Fibroblast of mammary gland (primary cell): ENCODE measurements around the gene MFAP3L.

Source experiments
- DNase-seq: peaks from one replicate; pipeline ENCODE4 v3.0.0-alpha.2; 2010; ENCODE audit warnings: low read depth
- H3K4me3 ChIP-seq: 2 replicates; pipeline ENCODE4 v1.5.1; 2011; ENCODE audit warnings: low read depth, mild to moderate bottlenecking, low read length, moderate library complexity; ENCODE audit not compliant: control insufficient read depth
- CTCF ChIP-seq: conservative IDR thresholded peaks from 2 replicates; pipeline ENCODE4 v1.5.1; 2011; ENCODE audit warnings: low read depth, low read length, inconsistent platforms; ENCODE audit not compliant: control insufficient read depth, insufficient read depth

MFAP3L gene

DNA sequence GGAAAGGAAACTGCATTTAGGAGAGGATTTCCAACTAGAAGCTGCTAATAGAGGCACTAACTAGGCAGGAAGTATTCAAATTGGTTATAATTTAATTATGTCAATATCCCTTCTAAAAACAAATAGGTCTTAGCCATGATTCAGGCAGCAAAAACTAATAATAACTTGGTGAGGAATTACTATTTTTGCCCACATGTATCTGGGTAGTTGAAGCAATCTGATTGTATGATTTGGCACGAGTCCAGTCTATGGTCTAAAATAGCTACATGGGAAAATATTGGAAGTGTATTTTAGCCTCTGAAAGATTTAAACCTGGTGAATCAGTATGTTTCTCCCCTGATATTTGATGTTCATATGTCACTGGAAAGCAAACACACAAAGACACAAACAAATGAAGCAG, 62.2 kb downstream of the MFAP3L start:
- H3K4me3 ChIP-seq, result no peak overlapping the region
- no peak for DNase-seq
- TF ChIP-seq CTCF, result no peak

DNA sequence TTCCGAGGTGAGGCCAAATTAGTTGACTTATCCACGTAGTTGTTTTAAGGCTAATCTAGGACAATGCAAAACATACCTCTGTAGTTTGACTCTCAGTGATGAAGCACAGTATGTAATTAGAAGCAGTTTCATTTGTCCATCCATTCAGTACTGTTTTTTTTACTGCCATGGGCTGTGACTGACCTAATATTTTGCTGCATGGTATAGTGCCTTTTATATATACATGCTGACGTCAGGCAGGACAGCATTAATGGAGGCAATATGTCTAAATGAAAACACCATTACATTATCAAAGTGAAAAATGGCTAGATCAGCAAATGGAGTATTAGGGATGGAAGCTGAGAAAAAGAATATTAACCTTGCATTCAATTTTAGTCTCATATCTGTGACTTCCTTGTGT, 66.9 kb downstream of the MFAP3L start:
- no peak overlapping the region for H3K4me3 ChIP-seq
- no peak for TF ChIP-seq CTCF
- DNase-seq, result no peak

DNA sequence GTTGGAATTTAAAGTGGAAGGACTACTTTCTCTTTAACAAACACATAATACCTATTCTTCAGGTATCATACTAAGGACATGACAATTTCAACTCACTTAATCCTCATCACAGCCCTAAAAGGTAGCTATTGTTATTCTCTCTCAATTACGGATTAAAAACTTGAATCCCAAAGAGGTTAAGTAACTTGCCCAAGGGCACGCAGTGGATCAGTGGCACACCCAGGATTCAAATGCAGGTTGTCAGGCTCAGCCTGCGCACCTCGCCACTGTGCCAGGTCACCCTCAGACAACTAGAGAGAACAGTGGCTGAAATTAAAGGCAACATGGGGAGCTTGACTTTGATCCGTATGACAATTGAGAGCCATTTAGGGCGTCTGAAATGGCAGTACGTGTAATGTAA, 67.6 kb downstream of the MFAP3L start:
- no peak overlapping the region for H3K4me3 ChIP-seq
- no peak for DNase-seq
- TF ChIP-seq CTCF, result no peak

- H3K4me3 ChIP-seq, result no peak overlapping the region
- no peak for DNase-seq
- TF ChIP-seq CTCF, result no peak
Measured at GRCh38 chr4:169957785-169958184, 68.4 kb downstream of the MFAP3L start.

- DNase-seq, result no peak
- H3K4me3 ChIP-seq, result no peak overlapping the region
- TF ChIP-seq CTCF, result no peak
Measured at GRCh38 chr4:169956091-169956843, 69.9 kb downstream of the MFAP3L start.

DNA sequence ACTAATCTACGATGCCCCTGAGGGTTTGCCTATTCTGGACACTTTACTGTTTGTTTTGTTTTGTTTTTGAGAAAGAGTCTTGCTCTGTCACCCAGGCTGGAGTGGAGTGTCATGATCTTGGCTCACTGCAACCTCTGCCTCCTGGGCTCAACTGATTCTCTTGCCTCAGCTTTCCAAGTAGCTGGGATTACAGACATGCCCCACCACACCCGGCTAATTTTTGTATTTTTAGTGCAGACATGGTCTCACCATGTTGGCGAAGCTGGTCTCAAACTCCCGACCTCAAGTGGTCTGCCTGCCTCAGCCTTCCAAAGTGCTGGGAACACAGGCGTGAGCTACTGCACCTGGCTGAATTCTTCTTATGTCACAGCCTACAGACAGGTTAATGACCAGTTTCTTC, 70.7 kb downstream of the MFAP3L start:
- TF ChIP-seq CTCF, result no peak
- no peak overlapping the region for H3K4me3 ChIP-seq
- DNase-seq, result no peak
